ENCODE data around the gene INTS1.

INTS1 gene

DNA sequence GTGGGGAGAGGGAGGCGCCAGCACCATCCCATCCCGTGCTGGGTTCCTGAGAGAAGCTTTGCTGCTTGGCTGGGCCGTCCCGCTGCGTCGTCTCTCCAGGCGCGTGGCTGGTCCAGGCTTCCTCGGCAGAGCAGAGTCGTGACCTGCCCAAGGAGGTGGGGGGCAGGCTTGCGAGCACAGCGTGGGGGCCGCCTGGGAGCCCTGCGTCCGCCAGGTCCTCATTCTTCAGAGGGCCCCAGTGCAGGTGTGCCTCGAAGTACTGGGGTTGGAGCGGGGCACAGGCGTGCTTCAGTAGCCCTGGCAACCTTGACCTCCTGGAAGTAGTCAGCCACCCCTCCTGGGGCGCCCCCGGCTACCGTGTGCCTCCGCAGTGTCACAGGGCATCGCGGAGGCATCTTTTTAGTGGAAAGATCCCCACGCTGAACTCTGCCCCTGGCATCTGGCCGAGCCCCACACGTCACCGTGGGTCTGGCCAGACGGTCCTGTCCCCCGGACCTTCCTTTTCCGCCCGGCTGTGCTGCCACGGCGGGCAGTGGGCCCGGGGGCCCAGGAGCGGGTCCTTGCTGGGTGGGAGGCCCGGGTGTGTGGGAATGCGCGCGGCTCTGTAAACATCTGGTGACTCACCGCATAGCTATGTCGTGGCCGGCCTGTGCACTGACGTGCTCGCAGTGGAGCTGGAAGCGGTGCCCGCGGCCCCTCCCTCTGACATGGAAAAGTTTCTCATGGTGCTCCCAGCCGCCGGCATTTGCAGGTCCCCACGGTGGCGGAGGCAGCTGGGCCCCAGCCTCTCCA lies 32.8 kb upstream of the INTS1 start:
- peak overlapping the region; percentile 33 for H3K27ac Mint-ChIP-seq
- no peak for DNase-seq
- peaks cover 39% of the 10 kb centered on the region for H3K4me1 Mint-ChIP-seq (ENCODE audit: low read depth)
- H3K36me3 Mint-ChIP-seq (ENCODE audit: low read depth): peaks cover 72% of the 10 kb centered on the region
- H3K27me3 Mint-ChIP-seq: no peaks in the 10 kb centered on the region
- H3K9me3 Mint-ChIP-seq: no peaks in the 10 kb centered on the region
- no peak overlapping the region for H3K4me3 Mint-ChIP-seq

DNA sequence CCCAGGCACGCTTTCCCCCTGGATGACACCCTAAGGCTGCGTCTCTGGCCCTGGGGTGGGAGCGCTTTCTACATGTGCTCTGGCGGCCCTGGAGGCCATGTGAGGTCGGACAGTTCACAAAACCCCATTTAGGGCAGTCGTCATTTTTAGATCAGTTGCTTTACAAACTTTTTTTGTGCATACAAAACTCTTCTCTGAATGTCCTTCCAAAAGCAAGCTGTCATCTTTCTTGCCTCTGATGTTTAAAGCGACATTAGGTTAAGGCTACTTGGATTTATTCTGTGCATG lies 32.2 kb upstream of the INTS1 start:
- peak overlapping the region; percentile 33 for H3K27ac Mint-ChIP-seq
- no peak overlapping the region for H3K4me3 Mint-ChIP-seq
- no peaks in the 10 kb centered on the region for H3K9me3 Mint-ChIP-seq
- H3K36me3 Mint-ChIP-seq (ENCODE audit: low read depth): peaks cover 74% of the 10 kb centered on the region
- DNase-seq: no peak
- no peaks in the 10 kb centered on the region for H3K27me3 Mint-ChIP-seq
- peaks cover 44% of the 10 kb centered on the region for H3K4me1 Mint-ChIP-seq (ENCODE audit: low read depth)

DNA sequence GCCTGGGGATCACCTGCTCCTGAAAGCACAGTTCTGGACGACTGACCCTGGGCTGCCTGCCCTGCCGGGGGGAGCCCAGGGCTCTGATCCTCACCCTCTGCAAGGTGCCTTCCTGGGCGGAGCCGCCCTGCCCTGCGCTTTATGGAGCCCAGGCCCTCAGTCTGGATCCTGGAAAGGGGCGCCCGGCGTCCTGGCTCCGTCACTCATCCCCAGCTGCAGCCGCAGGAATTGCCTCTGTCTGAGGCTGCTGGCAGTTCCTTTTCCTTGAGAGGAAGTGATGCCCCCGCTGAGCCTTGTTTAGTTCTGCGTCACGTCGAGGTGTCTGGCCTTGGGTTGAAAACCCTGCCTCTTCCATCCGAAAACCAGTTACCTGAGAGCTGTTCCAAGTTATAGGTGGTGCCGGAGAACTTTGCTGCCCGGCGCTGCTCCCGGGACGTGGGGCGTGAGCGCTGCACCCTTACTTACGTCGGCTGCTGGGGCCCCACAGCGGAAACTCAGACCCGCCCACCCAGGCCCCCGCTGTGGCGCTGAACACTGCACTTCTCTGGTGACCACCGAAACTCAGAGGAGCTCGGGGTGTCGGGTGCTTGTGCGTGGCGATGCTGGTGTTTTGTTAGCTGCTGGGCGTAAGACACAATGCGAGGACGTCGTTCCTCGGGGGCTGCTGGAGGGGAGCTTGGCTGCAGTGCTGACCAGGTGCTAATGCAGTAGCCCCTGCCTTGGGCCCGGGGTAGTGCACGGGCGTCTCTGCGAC lies 31.7 kb upstream of the INTS1 start:
- H3K4me1 Mint-ChIP-seq (ENCODE audit: low read depth): peaks cover 44% of the 10 kb centered on the region
- peaks cover 69% of the 10 kb centered on the region for H3K36me3 Mint-ChIP-seq (ENCODE audit: low read depth)
- DNase-seq: no peak
- no peak overlapping the region for H3K4me3 Mint-ChIP-seq
- H3K27ac Mint-ChIP-seq: no peak overlapping the region
- H3K27me3 Mint-ChIP-seq: no peaks in the 10 kb centered on the region
- H3K9me3 Mint-ChIP-seq: no peaks in the 10 kb centered on the region

DNA sequence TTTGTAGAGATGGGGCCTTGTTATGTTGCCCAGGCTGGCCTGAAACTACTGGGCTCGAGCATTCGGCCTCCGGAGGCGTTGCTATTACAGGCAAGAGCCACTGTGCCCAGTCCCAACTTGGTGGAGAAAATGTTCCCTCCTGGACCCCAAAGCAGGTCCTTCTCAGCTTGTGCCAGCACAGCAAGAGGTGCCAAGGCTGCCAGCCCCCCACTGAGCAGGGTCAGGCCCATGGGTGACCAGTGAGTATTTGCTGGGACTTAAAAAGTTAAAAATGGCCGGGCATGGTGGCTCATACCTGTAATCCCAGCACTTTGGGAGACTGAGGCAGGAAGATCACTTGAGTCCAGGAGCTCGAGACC lies 30.9 kb upstream of the INTS1 start:
- no peak for DNase-seq
- H3K27me3 Mint-ChIP-seq: no peaks in the 10 kb centered on the region
- peaks cover 45% of the 10 kb centered on the region for H3K4me1 Mint-ChIP-seq (ENCODE audit: low read depth)
- H3K4me3 Mint-ChIP-seq: no peak overlapping the region
- no peaks in the 10 kb centered on the region for H3K9me3 Mint-ChIP-seq
- no peak overlapping the region for H3K27ac Mint-ChIP-seq
- peaks cover 63% of the 10 kb centered on the region for H3K36me3 Mint-ChIP-seq (ENCODE audit: low read depth)

DNA sequence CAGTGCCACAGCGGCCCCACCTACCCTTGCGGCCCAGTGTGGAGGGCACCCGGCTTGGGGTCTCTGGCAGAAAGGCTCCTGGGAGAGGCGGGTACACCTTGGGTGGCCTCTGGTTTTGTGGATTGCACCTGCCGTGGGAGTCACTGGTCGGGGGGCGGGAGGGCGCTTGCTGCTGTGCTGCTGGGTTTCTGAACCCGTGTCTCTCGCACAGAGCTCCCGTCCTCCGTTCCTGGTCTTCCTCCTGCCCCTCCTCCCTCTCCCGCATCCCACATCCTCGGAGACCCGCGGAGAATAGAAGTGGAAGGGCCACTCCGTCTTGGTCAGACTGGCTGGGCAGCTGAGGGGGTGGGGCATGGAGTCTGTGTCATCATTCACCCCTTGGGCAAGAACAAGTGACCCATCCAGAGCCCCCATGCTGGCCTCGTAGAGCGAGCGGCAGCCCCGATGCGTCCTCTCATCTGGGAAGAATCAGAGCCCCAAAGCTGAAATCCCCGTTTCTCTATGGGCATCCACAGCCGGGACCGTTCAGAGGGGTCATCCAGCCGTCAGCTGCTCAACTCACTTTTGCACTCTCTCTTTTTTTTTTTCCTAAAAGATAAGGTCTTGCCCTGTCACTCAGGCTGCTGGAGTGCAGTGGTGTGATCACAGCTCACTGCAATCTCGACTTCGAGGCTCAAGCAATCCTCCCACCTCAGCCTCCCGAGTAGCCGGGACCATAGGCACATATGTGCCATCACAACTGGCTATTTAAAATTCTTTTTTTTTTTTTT lies 30.3 kb upstream of the INTS1 start:
- no peaks in the 10 kb centered on the region for H3K9me3 Mint-ChIP-seq
- H3K4me1 Mint-ChIP-seq (ENCODE audit: low read depth): peaks cover 47% of the 10 kb centered on the region
- no peak overlapping the region for H3K4me3 Mint-ChIP-seq
- peak overlapping the region; percentile 94 for H3K27ac Mint-ChIP-seq
- H3K36me3 Mint-ChIP-seq (ENCODE audit: low read depth): peaks cover 58% of the 10 kb centered on the region
- DNase-seq: no peak
- H3K27me3 Mint-ChIP-seq: no peaks in the 10 kb centered on the region

DNA sequence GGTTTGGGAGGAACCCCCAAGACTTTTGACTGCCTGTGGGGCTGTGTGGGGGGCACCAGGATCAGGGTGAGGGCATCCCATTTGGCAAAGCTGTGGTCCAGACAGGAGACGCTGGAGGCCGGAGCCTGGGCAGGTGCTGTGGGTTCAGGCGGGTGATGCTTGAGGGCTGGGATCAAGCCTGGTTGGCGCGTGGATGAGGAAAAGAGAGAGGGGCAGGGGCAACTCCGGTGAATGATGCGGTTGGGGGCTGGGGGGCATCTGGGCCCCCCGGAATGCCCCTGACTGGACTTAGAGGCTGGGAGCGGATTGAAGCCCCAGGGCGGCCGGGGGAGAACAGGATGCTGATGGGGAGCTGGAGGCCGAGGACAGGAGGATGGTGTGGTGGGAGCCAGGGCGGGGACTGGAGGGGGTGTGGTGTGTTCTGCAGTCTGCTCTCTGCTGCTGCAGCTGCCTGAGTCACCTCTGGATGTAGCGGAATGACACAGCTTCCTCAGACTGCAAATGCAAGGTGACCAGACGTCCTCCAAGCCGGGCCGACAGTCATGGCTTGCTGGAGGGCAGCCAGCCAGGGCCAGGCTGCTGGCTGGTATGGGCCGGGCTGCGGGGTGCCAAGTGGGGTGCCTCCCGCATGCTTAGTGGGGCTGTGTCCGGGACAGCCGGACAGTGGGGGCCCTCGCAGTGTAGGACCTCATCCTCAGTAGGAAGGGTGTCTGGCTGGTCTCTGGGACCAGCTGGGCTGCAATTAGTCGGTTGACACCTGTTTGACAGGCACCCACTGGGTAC lies 29.5 kb upstream of the INTS1 start:
- H3K27ac Mint-ChIP-seq: peak overlapping the region; percentile 94
- no peaks in the 10 kb centered on the region for H3K27me3 Mint-ChIP-seq
- peak overlapping the region; percentile 89 for H3K4me3 Mint-ChIP-seq
- H3K4me1 Mint-ChIP-seq (ENCODE audit: low read depth): peaks cover 47% of the 10 kb centered on the region
- no peaks in the 10 kb centered on the region for H3K9me3 Mint-ChIP-seq
- no peak for DNase-seq
- peaks cover 52% of the 10 kb centered on the region for H3K36me3 Mint-ChIP-seq (ENCODE audit: low read depth)

DNA sequence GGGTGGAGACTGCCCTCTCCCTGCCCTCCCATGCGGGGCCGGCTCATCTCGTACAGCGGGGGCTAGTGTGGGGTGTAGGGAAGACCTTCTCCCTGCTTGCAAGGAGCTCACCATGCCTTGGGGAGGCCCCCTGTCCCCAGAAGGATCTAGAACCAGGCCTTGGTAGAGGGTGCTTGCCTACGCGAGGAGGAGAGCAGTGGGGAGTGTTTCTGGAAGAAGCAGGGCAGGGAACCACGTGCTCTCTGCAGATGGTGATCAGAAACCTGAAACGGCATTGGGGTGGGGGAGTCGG lies 29.0 kb upstream of the INTS1 start:
- no peak for DNase-seq
- Mint-ChIP-seq H3K36me3 (ENCODE audit: low read depth) (peaks cover 52% of the 10 kb centered on the region), H3K27me3 (no peaks in the 10 kb centered on the region), H3K4me3 (peak overlapping the region; percentile 89), H3K27ac (peak overlapping the region; percentile 94), H3K4me1 (ENCODE audit: low read depth) (peaks cover 47% of the 10 kb centered on the region), H3K9me3 (no peaks in the 10 kb centered on the region)

DNA sequence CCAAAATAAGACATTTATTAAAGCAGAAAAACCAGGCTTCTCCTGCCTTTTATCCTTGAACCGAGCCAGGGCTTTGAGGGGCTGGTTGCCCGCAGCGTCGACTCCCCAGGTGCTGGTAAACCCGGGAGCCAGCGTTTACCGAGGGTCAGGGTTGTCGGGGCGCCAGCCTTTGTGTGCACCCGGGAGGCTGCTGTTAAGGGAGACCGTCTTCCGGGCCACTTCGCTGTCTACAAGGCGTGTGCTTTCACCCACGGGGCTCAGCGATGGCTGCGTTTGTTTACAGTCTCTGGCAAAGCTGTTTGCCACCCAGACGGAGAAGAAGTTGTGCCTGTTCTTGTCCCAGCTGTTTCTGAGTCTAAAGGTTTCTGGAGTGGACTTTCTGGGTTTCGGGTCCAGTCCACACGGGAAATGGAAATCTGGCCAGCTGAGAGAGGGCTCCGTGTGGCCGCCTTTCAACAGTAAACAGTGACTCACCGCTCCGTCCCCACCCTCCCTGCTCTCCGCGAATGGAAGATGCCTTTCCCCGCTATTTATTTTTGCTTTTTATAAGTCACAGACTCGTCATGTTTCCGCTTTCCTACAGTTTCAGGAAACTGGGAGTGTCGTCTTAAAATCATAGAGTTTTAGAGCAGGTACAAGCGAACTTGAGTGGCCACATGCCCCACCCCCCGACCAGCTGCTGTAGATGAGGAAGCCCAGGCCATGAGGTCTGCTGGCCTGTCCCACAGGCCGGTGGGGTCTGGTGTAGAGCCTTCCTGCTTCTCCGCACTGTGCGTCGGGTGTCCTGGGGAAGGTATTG lies 28.5 kb upstream of the INTS1 start:
- Mint-ChIP-seq H3K27ac (peak overlapping the region; percentile 94), H3K4me1 (ENCODE audit: low read depth) (peaks cover 44% of the 10 kb centered on the region), H3K27me3 (no peaks in the 10 kb centered on the region), H3K36me3 (ENCODE audit: low read depth) (peaks cover 49% of the 10 kb centered on the region), H3K4me3 (peak overlapping the region; percentile 89), H3K9me3 (no peaks in the 10 kb centered on the region)
- DNase-seq: peak; percentile 70

DNA sequence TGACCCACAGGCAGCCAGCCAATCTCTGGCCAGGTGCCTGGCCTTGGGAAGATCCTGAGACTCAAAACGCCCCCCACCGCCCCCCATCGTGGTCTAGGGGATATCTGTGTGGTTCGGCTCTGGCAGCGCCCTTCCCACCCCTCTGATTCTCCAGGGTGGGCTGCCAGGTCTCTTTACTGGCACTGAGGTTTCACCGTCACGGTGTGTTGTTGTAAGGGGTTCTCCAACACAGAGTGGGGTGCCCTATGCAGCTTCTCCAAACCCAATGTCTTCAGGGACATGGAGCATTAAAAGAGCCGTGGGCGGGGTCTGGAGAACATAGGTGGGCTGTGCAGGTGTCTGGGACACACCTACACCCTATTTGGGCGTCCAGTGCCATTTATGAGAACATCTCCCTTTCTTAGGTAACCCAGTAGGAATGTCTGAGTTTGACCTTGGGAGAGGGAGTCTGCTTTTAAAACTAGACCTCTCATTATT lies 27.8 kb upstream of the INTS1 start:
- Mint-ChIP-seq H3K9me3 (no peaks in the 10 kb centered on the region), H3K4me3 (peak overlapping the region; percentile 89), H3K4me1 (ENCODE audit: low read depth) (peaks cover 44% of the 10 kb centered on the region), H3K36me3 (ENCODE audit: low read depth) (peaks cover 49% of the 10 kb centered on the region), H3K27ac (peak overlapping the region; percentile 94), H3K27me3 (no peaks in the 10 kb centered on the region)
- no peak for DNase-seq

DNA sequence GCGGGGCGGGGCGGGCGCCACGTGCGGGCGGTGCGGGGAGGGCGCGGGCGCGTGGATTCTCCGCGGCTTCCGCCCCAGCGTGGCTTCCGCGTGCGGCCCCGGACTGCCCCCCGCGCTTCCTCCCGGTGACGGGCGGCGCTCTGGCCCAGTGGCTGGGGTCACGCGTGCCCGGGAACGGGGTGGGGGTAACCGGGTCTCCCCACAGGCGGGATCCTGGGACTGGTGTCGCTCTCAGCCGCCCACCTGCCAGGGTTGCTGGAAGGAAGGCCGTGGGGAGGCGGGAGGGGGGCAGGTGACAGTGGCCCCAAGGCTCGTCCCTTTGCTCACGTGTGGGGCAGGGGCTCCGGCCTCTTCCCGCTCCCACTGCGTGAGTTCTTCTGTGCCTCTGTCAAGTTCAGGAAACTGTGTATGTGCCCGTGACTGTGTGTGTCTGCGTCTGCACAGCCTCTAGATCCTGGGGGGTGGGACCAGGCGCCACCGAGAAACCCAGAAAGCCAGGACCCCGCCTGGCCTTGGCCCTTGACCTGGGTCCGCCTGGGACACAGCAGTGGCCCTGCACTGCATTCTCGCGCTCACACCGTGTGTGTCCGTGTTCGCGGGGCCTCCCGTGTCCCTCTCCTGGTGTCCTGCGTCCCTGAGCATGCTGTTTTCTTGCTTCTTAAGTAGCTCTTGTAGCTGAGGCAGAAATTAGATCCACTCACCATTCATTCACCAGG lies 27.2 kb upstream of the INTS1 start:
- H3K9me3 Mint-ChIP-seq: no peaks in the 10 kb centered on the region
- H3K27ac Mint-ChIP-seq: peak overlapping the region; percentile 94
- H3K27me3 Mint-ChIP-seq: no peaks in the 10 kb centered on the region
- H3K4me1 Mint-ChIP-seq (ENCODE audit: low read depth): peaks cover 41% of the 10 kb centered on the region
- H3K36me3 Mint-ChIP-seq (ENCODE audit: low read depth): peaks cover 44% of the 10 kb centered on the region
- H3K4me3 Mint-ChIP-seq: peak overlapping the region; percentile 89
- DNase-seq: peak; percentile 65

DNA sequence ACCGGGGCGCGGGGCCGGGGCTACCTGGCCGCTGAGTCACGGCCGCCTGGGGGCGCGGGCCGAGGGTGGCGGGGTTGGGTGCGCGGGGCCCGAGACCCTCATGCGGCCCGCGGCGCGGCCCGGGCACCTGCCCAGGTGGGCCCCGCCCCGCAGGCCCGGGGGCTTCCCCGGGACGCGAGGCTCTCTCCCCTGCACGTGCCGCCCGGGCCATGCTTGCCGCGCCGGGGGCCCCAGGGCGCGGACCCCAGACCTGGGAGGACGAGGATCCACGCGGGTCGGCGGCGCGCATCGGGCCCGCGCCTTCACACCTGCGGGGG lies 26.7 kb upstream of the INTS1 start:
- H3K9me3 Mint-ChIP-seq: no peaks in the 10 kb centered on the region
- H3K4me3 Mint-ChIP-seq: no peak overlapping the region
- peaks cover 40% of the 10 kb centered on the region for H3K36me3 Mint-ChIP-seq (ENCODE audit: low read depth)
- no peak overlapping the region for H3K27ac Mint-ChIP-seq
- peaks cover 38% of the 10 kb centered on the region for H3K4me1 Mint-ChIP-seq (ENCODE audit: low read depth)
- H3K27me3 Mint-ChIP-seq: no peaks in the 10 kb centered on the region
- no peak for DNase-seq

DNA sequence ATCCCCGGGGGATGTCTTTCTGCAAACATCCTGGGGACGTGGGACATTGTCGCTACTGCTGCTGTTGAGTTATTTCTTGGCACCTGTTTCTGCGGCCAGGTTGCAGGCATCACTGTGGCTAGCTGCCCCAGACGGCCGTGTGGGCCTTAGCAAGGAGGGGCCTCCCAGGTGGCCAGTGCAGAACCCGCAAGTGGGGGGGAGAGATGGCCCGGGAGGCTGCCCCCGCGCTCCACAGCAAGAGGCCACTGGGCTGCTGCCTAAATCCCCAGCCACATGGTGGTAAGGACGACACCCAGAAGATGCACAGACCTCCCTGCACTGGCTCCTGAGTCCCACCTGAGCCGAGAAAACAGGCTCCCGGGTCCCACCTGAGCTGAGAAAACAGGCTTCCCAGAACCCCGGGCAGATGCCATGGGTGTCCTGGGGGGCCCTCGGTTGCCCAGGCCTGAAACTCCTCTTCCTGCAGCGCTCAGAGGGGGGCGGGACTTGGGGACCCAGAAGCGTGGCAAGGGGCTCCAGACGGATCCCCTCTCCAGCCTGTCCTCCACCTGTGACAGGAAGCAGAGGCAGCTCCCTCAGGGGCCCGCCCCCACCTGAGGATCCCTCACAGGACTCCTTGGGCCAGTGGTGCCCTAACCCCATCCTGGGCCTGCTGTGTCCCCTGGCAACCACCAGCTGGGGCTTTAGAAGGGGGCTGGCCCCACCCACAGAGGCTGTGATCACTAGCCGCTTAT lies 25.4 kb upstream of the INTS1 start:
- H3K4me3 Mint-ChIP-seq: peak overlapping the region; percentile 69
- no peaks in the 10 kb centered on the region for H3K9me3 Mint-ChIP-seq
- H3K4me1 Mint-ChIP-seq (ENCODE audit: low read depth): peaks cover 33% of the 10 kb centered on the region
- no peak for DNase-seq
- H3K36me3 Mint-ChIP-seq (ENCODE audit: low read depth): peaks cover 27% of the 10 kb centered on the region
- H3K27ac Mint-ChIP-seq: peak overlapping the region; percentile 79
- no peaks in the 10 kb centered on the region for H3K27me3 Mint-ChIP-seq

DNA sequence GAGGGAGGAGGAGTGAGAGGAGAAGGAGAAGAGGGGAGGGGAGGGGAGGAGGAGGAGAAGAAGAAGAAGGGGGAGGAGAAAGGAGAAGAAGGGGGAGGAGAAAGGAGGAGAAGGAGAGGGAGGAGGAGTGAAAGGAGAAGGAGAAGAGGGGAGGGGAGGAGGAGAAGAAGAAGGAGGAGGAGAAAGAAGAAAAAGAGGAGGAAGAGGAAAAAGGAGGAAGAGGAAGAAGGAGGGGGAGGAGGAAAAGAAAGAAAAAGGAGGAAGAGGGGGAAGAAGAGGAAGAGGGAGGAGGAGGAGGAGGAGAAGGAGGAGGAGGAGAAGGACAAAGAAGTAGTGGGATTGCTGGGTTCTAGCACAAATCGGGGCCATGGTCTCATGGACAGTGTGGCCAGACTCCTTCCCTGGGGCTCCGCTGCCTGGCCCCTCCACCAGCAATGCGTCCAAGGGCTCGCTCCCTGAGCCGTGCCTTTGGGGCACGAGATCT lies 22.1 kb upstream of the INTS1 start:
- no peak overlapping the region for H3K4me3 Mint-ChIP-seq
- H3K27ac Mint-ChIP-seq: no peak overlapping the region
- no peaks in the 10 kb centered on the region for H3K36me3 Mint-ChIP-seq (ENCODE audit: low read depth)
- H3K4me1 Mint-ChIP-seq (ENCODE audit: low read depth): peaks cover 8% of the 10 kb centered on the region
- DNase-seq: no peak
- no peaks in the 10 kb centered on the region for H3K27me3 Mint-ChIP-seq
- no peaks in the 10 kb centered on the region for H3K9me3 Mint-ChIP-seq

Data from activated T-cell treated with anti-CD3 and anti-CD28 coated beads, Interleukin-2, amount 50 U/mL, for 24 hours (primary cell).